ENCODE measurements around the gene PPP1R18.

Gene PPP1R18

DNA sequence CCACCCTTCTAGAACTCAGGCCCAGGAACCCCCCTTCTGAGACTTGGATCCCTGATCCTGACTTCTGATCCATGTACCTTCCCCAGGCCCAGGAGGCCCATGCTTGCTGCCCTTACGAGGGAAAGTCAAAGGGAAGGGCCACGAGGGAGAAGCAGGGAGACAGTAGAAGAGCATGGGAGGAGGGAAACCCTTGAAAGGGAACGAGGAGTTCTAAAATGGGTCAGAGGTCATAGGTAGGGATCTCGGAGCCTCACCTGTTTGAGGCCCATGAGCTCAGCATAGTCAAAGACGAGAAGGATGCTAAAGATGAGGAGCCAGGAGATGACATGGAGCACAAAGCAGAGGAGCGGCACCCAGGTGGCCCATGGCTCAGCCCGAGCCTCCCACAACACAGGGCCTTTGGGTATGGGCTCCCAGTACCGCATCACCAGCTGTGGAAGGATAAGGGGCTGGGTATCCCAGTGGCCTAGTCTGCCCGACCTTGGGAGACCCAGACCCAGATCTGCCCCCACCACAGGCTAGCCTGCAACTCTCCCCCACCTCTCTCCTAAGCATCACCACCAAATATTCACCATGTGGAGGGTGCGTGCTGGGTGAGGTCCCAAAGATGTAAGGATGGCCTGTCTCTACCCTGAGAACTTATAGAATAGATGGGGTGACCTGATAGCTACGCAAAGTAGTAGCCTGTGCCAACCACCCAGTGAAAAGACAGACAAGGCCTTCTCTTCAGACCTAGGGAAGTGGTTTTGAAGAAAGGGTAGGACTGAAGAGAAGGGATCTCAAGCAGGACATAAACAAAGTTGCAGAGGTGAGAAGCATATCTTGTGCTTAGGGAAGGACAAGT is 2.8 kb upstream of the PPP1R18 start:
- no peak for DNase-seq (ENCODE audit: low read depth in 2 of 2)

DNA sequence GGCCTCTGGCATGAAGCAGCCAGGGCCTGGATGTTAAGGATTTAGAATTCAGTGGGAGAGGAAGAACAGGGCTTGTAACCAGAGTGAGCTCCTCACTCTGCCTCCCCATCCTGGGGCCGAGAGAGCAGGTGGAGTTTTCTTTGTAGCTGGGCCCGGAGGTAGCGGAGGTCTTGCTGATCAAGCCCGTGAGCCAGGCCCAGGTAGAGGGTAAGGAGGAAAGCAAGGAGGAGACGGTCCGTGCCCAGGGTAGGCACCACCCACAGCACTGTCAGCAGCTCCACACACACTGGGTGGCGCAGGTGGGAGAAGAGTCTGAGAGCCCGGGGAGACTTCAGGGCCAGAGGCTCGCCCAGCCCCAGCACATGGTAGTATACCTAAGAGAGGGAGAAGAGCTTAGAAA is 2.1 kb upstream of the PPP1R18 start:
- DNase-seq (ENCODE audit: low read depth in 2 of 2) = no peak

DNA sequence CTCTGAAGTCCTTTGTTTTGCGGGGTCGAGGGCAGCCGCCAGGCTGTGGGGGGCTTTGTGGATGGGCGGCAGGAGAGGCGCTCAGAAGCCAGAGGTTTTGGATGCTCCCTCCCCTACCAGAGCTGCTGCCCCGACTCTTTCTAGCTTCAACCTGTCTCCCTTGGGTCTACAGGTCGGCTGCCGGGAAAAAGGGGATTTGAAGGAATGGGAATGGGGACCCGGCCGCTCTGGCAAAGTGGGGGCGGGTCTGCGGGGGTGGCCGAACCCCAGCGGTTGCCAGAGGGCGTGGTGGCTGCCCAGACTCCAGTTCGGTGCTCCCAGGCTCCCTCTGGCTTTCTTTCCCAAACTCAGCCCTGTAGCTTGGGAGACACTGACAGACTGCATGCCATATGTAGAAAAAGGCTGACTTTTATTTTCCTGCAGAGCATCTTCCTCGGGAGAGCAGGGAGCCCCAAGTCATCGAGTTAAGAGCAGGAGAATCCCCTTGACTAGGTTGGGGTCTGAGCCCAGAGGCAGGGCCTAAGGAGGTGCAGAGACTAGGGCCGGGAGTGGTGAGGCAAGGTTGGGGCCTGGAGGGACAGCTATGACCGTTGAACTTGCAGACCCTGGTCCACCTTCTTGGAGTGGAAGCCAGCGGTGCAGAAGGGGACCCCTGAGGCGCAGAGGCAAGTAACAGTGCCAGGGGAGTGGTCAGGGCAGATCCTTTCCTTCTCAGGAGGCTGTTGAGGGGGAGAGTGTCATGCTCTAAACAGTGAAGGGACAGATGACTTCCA is 1.4 kb upstream of the PPP1R18 start:
- no peak for DNase-seq (ENCODE audit: low read depth in 2 of 2)

DNA sequence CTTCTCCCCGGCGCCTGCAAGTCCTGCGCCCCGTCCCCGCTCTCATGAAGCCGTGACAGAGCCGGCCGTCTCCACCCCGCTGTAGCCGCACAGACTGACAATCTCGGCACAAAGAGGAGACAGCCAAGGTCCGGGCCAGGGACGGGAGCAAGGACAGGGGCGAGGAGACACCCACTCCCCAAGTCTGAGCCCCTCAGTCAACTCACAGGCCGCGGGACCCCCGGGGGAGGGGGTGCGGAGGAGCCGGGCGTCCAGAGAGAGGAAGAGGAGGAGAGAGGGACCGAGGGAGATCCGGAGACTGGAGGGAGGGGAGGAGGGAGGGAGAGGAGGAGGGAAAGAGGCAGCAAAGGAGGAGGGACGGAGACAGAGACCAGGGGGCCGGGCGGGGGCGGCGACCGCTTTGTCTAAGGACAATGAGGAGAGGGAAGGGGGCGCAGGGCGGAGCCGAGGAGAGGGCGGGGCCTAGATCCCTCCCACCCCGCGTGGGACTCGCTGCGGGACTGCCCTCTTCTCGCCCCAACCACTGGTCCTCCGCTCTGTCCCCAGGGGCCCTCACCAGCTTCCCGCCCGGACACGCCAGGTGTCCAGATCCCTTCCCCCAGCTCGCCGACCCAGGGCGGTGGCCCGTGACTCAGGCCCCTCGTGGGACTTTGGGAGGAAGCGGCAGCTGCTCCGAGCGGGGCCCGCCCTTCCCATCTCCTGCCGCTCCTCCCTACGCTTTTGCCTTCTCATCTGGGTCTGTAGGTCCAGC is 638 bp upstream of the PPP1R18 start:
- DNase-seq (ENCODE audit: low read depth in 2 of 2) = peak; percentile 60 to 65

DNA sequence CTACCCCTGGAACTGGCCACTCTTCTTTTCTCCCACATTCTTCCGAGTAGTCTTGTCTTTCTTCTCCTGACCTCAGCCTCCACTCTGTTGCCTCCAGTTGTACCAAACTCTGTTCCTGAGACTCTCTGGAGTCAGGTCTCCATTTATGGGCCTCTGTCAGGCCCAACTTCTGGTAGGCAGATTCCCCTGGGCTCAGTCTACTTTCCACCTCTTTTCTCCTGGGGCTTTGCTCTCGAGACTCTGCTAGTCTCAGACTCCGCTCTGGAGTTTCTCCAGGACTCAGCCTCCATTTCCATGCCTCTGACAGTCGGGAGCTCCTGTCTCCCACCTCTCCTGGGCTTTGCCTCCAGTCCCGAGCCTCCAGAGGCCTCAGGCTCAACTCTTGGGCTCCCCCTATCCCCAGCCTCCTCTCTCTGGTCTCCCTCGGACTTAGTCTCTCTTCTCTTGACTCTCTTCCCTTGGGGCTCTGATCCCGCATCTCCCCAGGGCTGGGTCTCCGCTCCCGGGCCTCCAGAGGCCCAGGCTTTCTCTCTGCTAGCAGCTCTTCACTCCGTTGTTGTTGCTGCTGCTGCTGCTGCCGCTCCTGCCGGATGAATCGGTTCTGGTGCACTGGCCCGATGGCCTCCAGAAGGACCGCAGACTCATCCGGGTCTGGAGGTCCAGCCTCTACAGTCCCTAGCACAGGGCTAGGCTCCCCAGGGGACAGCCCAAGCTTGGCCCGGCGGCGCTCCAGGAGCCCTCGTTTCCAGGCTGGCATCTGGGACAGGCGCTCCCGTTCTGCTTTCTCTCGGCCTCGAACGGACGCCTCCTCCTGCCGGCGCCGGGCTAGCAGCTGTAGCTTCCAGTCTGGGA is 1.1 kb downstream of the PPP1R18 start:
- no peak for DNase-seq (ENCODE audit: low read depth in 2 of 2)

DNA sequence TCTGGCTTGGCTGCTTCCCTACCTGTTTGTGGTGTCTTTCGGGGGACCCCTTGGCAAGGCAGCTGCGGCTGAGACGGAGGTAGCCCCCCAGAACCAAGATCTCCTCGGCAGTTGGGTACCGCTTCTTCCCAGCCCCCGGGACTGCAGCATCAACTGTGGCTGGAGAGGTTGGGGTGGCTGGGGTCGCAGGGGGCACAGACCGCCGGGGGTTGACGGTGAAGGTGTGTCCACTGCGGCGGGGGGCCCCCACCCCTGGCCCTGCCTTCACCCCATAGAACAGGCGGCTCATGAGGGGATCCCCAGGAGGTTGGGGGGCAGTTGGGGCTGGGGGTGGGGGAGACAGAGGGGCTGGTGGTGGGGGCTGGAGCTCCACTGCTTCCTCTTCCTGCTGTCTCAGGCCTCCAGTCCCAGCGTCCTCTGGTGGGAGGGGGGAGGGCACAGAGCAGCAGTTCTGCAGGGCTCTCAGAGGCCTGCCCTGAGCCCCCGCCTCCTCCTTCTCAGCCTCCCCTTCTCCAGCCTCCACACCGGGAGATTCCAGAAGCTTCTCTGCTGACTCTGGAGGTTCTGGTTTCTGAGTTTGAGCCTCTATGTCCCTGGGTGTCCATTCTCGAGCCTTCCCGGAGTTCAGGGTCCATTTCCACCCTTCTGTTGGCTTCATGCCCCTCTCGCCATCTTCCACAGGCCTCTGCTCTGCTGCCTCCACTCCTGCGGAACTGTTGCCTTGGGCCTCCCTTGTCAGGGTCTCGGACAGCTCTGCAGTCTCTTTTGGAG is 1.9 kb downstream of the PPP1R18 start:
- DNase-seq (ENCODE audit: low read depth in 2 of 2) = peak in 1 of 2 donors; percentile 17

DNA sequence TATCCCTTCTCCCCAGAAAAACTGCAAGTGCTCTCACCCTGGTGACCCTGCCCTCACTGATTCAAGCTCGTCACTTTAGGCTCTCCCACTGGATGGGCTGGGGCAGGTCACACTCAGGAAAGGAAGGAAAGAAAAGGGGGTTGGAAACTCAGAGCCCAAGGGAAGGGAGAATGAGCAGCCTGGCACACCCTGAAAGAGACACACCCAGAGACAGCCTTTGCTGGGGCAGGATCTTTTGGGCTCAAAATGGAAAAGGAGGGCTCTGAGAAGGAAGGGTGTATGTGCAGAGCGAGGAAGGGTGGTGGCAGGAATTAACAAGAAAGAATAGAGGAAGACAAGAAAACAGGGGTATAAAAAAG is 2.5 kb downstream of the PPP1R18 start:
- no peak for DNase-seq (ENCODE audit: low read depth in 2 of 2)

DNA sequence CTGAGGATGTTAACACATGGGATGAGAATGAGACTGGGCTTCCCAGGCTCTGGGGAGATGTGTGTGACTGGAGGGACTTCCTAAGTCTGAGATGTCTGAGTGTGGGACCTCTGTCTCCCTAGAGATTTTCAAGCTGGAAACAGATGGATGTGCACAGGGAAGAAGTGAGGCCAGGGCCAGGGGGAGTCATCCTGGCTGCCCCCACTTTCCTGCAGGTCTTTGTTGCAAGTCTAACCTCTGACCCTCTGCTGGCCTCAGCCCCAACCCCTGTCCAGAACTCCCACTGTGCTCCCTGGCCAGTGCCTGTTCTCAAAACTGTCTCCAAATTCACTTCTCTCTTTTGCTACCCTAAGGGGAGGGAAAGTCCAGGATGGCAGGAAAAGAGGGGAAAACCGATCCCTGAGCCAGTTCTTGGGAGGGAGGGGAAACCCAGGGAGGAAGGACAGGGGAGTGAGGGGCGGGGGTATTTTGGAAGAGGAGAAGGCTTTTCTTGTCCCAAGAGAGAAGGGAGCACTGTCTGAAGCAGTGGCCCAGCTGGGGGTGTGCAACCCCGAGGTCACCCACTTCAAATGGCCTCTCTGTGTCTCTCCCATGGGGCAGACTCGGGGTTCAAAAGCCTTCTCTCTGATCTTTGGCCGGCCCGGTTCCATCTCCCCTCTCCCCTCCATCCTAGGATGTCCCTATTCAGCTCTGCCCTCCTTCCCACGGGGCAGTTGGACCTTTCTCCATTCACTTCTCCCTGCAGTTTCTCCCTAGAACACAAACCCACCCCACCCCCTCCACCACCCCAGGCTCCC is 3.1 kb downstream of the PPP1R18 start:
- DNase-seq (ENCODE audit: low read depth in 2 of 2) = no peak

DNA sequence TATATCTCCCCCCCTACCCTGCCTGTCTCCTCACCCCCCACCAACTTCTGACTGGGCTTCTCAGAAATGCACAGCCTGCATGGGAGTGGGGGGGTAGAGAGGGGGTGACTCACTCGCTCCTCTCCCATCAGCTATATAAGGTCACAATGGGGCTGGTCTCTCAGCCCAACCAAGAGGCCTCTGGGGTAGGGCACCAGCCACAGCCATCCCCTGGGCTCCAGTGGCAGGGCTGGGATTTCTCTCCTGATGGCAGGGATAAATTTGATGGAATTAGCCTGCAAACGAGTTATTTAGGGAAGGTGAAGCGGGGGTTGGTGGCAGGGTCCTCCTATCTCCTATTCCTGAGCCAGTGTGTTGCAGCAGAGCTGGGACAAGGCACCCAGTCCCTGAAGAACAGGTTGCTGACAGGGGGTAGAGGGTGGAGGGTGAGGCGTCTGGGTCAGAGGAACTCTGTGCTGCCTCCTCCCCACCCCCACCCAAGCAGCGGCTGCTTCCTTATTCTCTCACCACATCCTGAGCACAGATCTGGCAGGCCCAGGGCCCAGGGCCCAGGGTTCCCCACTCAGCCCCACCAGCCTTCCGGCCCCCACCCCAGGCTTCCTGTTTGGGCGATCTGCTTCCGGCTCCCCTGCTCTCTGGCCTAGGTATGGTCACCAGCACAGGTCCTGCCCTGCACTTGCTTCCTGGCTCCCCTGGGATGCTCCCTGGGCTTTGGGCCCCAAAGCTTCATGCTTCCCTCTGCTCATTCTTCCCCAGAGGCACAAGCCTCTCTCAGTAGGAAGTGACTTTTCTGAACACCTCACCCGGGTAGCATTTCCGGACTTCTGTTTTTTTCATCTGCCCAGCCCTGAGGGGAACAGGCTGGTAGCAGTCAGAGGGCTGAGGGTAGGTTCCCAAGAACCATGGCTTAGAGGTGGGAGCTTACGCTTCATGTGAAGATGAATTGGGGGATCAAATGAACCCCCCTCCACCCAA is 4.0 kb downstream of the PPP1R18 start:
- DNase-seq (ENCODE audit: low read depth in 2 of 2) = peak; percentile 75 to 76

DNA sequence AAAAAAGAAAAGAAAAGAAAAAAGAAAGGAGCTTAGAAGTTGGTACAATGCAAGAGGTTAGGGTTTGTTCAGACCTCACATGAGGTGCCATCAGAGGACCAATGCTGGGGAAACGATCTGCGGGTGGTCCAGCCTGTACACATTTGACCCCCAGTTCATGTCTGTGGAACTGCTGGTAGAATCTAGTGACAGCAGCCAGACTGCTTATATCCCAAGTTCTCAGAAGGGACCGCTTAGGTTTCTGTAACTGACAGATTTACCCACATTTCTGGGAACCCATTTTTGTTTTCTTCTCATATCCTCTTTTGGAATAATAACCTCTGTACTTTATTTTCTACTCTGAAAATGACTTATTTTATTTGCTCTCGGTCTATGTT is 4.7 kb downstream of the PPP1R18 start:
- no peak for DNase-seq (ENCODE audit: low read depth in 2 of 2)

DNA sequence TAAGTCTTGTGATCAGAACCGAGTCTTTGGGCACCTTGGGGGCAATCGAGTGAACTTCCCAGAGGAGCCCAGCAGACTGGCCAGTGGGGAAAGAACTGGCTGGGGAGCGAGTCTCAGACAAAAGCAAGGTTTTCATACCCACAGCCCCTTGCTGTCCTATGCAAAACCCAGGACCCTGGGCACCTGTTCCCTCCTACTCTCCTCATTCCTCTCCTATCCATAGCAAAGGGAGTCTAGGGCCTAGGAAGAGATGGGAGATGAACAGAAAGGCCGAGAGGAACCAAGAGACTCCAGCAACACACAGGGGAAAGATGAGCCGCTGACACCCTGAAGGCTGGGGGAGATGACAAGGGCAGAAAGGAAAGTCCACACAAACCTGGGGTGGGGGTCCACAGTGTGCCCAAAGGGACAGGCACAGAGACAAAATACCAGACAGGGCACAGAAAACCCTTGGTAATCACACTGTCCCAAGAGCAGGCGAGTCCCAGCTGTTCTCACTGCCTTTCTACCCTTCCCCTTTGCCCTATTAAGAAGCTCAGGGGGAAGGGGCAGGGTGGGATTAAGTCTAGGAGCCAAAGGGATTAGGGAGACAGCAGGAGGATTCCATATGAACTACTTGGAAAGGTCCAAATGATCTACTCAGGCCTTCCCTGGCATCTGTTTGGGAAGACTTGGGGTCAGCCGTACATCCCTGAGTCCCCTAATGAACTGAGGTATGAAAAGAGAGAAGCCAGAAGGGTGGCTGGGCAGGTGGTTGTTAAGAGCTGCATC is 6.5 kb downstream of the PPP1R18 start:
- DNase-seq (ENCODE audit: low read depth in 2 of 2) = no peak

DNA sequence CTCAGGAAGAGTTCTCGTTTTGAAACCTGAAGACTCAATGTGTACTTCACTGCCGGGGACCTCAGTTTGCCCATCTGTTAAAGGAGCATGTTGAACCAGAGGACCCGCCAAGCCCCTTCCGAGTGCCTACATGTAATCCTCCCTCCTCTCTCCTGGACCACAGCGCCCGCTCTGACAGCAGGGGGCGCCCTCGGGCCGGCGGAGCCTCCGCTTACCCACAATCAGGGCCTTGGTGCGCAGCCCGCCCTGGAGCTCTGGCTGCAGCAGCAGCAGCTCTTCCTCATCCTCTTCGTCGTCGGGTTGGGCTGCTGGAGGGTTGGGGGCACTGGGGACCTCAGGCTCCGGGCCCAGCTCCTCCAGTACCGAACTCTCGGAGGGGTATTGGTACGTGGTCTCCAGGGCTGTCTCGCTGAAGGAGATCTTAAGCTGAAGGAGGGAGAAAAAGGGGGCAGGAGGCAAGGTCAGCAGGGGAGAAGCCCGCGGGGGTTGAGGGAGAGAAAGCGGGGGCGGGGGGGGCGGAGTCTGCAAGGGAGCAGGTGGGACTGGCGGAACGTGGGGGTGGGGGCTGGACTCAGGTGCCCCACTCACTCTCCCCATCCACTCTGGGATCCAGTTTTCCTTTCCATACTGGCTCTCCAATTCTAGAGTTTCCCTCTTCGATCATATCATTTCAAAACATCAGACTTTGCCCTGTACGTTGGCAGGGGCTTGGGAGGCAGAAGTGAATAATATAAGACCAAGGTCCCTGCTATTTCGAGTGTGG is 7.3 kb downstream of the PPP1R18 start:
- DNase-seq (ENCODE audit: low read depth in 2 of 2) = peak; percentile 82 to 88

DNA sequence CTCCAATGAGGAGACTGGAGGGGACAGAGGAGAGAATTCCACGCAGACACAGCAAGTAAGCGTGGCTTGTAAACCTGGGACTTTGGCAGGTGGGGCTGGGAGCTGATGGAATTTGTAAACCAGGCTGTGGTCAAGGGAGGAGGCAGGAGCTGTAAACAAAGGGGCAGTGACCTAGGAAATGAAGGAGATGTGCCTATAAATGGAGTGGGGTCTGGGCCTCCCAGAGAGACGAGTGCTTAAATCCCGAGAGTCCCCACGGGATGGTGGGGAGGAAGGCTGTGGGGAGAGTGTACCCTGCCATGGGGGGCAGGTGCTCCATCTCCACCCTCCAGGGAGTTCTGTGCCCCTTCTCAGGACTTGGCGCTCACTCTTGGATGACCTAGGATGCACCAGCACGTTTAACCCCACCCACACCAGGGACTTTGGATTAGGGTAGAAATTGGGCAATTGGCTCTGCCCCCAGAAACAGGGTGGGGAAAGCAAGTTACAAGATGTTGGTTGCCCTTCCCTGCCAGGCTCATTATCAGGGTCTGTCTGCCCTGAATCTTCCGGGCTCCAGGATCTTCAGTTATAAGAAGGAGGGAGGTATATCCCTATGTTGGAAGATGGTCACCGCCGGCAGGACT is 9.7 kb downstream of the PPP1R18 start:
- DNase-seq (ENCODE audit: low read depth in 2 of 2) = no peak

DNA sequence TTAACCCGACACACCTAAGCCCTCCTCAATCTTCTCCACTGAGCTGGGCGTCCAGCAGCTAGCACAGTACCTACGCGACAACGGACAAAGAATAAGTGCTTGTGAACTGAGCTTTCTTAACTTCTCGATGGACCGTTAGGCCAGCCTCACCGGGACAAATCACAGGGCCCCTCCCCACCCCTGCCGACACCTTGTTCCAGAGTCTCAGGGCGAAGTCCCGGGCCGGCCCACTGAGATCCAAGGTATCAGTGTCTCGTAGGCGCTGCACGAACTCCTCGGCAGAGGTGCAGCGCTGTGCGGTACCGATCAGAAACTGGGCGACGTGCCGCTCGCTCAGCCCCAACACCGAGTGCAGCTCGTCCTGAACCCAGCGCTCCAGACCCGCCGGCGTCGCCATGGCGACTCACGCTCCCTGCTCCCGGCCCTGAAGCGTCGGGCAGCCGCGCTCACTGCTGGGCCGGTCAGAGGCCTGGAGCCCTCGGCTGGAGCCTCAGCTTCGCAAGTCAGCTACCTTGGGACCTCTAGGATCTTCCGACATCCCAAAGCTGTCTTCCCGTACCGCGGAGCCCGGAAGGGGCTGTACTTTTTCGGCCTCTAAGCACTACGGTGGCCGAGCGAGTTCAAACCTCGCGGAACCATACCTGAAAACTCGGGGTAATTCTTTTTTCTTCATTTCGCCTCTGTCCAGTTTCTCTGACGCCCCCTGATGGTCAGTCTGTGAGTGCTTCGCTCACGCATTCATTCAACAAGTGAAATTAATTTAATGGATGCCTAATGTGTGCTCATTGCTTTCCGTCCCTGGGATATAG is 13.8 kb downstream of the PPP1R18 start, which contains the start of gene DHX16:
Gene DHX16, minus strand, starts transcription at position 562 of the 809 bp plus-strand sequence. Its CDS starts 165 bp downstream, at position 397.
- DNase-seq (ENCODE audit: low read depth in 2 of 2) = peak; percentile 80 to 81

DNA sequence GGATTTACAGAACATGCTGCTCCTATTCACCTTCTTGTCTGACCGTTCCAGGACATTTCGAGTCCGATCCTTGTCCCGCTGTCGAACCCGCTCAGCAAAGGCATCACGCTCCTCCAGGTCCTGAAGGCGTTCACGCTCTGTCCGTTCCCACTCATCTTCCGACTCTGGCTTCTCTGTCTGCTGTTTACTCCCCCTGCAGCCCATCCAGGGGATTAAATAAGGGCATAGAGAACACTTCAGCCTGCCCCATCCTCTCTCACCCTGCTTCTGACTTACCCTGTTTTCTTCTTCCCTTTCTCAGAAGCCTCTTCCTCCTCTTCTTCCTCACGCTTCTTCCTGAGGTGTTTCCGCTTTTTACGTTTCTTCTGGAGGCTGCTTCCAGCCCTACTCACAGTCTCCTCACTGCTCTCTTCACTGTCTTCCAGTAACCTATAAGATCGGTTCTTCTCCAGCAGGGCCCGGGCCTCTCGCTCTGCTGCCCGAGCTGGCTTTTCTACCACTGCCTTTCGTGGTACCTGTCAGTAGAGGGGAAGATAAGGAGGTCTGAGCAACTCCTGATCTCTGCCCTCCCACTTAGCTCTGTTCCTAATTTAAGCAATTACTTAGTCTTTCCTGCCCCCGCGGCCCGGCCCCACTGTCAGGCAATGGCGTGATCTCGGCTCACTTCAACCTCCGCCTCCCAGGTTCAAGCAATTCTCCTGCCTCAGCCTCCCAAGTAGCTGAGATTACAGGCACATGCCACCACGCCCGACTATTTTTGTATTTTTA is 15.5 kb downstream of the PPP1R18 start:
- DNase-seq (ENCODE audit: low read depth in 2 of 2) = no peak
